CD4-positive, CD25-positive, alpha-beta regulatory T cell (primary cell): ENCODE measurements around the gene MAGI2. TPM values are rescaled to one million over a fixed set of nuclear protein-coding genes. Genes with fewer than 3 reads are reported as not detected.

Experiments
- ATAC-seq, 2 donors: fragments of 150-1000 bp; cut with Tn5 transposase; one replicate each; pipeline ENCODE4 v1.10.0; 2021; ENCODE audit warnings: low read depth in 2 of 2, moderate number of reproducible peaks in 2 of 2, moderate library complexity in 1 of 2
- DNase-seq, 3 donors: peaks; one replicate each; pipeline versions ENCODE4 v3.0.0 to v3.0.0-alpha.2; 2012 to 2022; ENCODE audit warnings: mixed read lengths in 1 of 3
- H3K27ac ChIP-seq: one replicate; pipeline ENCODE4 v1.7.0; 2013; ENCODE audit warnings: mild to moderate bottlenecking, low read length; ENCODE audit not compliant: insufficient read depth, poor library complexity, severe bottlenecking
- H3K27me3 ChIP-seq: one replicate; pipeline ENCODE4 v1.7.0; 2013; ENCODE audit warnings: low read length; ENCODE audit not compliant: control insufficient read depth, insufficient read depth
- H3K36me3 ChIP-seq: one replicate; pipeline ENCODE4 v1.7.0; 2013; ENCODE audit warnings: mild to moderate bottlenecking, low read length, moderate library complexity; ENCODE audit not compliant: control insufficient read depth, insufficient read depth
- H3K4me1 ChIP-seq: 2 replicates; pipeline ENCODE4 v1.7.0; 2013; ENCODE audit warnings: mild to moderate bottlenecking, low read length; ENCODE audit not compliant: insufficient read depth, control insufficient read depth, poor library complexity, severe bottlenecking
- H3K4me3 ChIP-seq: one replicate; pipeline ENCODE4 v1.7.0; 2013; ENCODE audit warnings: low read depth, mild to moderate bottlenecking, low read length, moderate library complexity
- H3K9me3 ChIP-seq, 2 experiments: 1 replicate in 1 of 2; 2 replicates in 1 of 2; pipeline ENCODE4 v1.7.0; 2013; ENCODE audit warnings: low read length in 2 of 2, mild to moderate bottlenecking in 1 of 2, moderate library complexity in 1 of 2; ENCODE audit not compliant: control insufficient read depth in 2 of 2
- H3K27ac Mint-ChIP-seq, 3 donors: one replicate each; pipeline ENCODE4 v1.8.0; 2020 to 2022; ENCODE audit warnings: mild to moderate bottlenecking in 3 of 3, mixed read lengths in 3 of 3, moderate library complexity in 2 of 3
- H3K27me3 Mint-ChIP-seq: one replicate; pipeline ENCODE4 v1.8.0; 2022; ENCODE audit warnings: mild to moderate bottlenecking, mixed read lengths
- H3K36me3 Mint-ChIP-seq: one replicate; pipeline ENCODE4 v1.8.0; 2020; ENCODE audit warnings: mixed read lengths
- H3K4me1 Mint-ChIP-seq, 4 donors: one replicate each; pipeline ENCODE4 v1.8.0; 2020 to 2022; ENCODE audit warnings: mixed read lengths in 4 of 4, mild to moderate bottlenecking in 1 of 4
- H3K4me3 Mint-ChIP-seq, 4 donors: one replicate each; pipeline ENCODE4 v1.8.0; 2020 to 2022; ENCODE audit warnings: mild to moderate bottlenecking in 4 of 4, mixed read lengths in 4 of 4, moderate library complexity in 3 of 4
- H3K9me3 Mint-ChIP-seq, 7 donors: one replicate each; pipeline ENCODE4 v1.8.0; 2020 to 2022; ENCODE audit warnings: mixed read lengths in 7 of 7, mild to moderate bottlenecking in 3 of 7, moderate library complexity in 2 of 7
- polyA plus RNA-seq, 4 donors: library from polyadenylated mRNA; unstranded; fragments of 300-500 nt; fragmentation: Illumina TruSeq; gene quantifications; one replicate each; pipeline ENCODE4 v1.2.3, GENCODE V29; 2021
- total RNA-seq: library from RNA; stranded (reverse); gene quantifications from one replicate; pipeline ENCODE4 v1.2.3, GENCODE V29; 2022

MAGI2 gene
- total and polyA plus RNA-seq, 5 donors from 2014 or later = not detected

DNA sequence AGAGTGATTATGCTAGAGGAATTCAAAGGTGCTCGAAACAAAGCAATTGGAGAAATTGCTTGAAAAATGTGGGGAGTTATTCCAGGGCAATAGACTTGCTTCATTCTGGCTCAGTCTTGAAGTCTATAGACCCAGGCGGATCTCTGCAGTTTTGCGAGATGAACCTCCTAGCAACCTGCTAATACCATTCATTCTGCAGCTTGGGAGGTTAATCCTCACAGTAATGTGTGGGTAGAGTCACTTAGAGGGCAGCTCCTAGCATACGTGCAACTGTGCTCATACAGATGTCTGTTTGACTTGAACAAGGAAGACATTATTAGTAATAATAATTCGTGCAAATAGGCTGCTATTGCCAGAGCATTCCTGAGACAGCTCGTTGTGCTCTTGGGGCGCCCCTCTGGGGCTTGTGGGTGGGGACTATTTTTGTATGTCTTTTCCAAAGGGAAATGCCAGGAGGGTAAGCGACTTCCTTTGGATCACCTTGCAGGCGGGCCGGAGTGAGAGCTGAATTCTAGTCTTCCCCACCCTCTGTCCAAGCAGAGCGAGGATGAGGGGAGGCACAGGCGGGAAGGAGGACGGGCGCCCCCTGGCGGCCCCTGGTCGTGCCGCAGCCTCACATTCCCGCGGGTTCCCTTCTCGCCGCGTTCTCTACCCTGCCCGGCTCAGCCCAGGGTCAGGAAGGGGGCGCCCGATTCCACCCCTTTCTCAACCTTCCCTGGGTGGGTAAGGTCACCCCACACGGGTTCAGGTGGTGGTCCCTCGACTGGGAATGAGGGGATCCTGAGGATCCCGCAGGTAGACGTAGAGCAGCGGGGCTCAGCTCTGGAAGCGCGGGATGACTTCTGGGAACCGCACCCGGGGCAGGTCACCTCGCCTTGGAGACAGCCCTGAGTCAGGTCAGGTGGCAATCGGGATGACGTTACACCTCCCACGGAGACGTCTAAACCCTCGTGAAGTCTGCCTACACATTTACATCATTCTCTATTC is 1413.4 kb downstream of the MAGI2 start:
- no peaks in the 10 kb centered on the region for H3K4me1 ChIP-seq
- H3K27ac Mint-ChIP-seq = no peak overlapping the region
- ATAC-seq = peak; percentile 53 to 57
- H3K4me3 Mint-ChIP-seq = no peak overlapping the region
- H3K9me3 Mint-ChIP-seq = no peaks in the 10 kb centered on the region
- peaks cover 38% of the 10 kb centered on the region for H3K27me3 Mint-ChIP-seq
- no peaks in the 10 kb centered on the region for H3K9me3 ChIP-seq
- H3K27ac ChIP-seq = no peak overlapping the region
- no peak overlapping the region for H3K4me3 ChIP-seq
- H3K36me3 Mint-ChIP-seq = no peaks in the 10 kb centered on the region
- peak in 2 of 3 donors; percentile 24 to 25 for DNase-seq
- peaks cover 0 to 2% (median under 1%) of the 10 kb centered on the region in 4 donors for H3K4me1 Mint-ChIP-seq
- H3K36me3 ChIP-seq = no peaks in the 10 kb centered on the region
- H3K27me3 ChIP-seq = peaks cover 9% of the 10 kb centered on the region

GRCh38 chr7:78038465-78039080 is 1414.9 kb downstream of the MAGI2 start:
- H3K9me3 Mint-ChIP-seq = no peaks in the 10 kb centered on the region
- H3K27me3 Mint-ChIP-seq = peaks cover 36% of the 10 kb centered on the region
- Histone ChIP-seq H3K36me3 (no peaks in the 10 kb centered on the region), H3K9me3 (no peaks in the 10 kb centered on the region), H3K4me3 (no peak overlapping the region), H3K27ac (no peak overlapping the region), H3K27me3 (peaks cover 6% of the 10 kb centered on the region), H3K4me1 (no peaks in the 10 kb centered on the region)
- H3K36me3 Mint-ChIP-seq = no peaks in the 10 kb centered on the region
- DNase-seq = no peak
- no peak overlapping the region for H3K27ac Mint-ChIP-seq
- H3K4me1 Mint-ChIP-seq = peaks cover 0 to 2% (median under 1%) of the 10 kb centered on the region in 4 donors
- ATAC-seq = no peak
- H3K4me3 Mint-ChIP-seq = no peak overlapping the region

GRCh38 chr7:78037603-78038002 is 1415.9 kb downstream of the MAGI2 start:
- H3K9me3 ChIP-seq = no peaks in the 10 kb centered on the region
- Mint-ChIP-seq H3K27ac (peak overlapping the region in 1 of 3 donors; percentile 24), H3K27me3 (peaks cover 43% of the 10 kb centered on the region)

DNA sequence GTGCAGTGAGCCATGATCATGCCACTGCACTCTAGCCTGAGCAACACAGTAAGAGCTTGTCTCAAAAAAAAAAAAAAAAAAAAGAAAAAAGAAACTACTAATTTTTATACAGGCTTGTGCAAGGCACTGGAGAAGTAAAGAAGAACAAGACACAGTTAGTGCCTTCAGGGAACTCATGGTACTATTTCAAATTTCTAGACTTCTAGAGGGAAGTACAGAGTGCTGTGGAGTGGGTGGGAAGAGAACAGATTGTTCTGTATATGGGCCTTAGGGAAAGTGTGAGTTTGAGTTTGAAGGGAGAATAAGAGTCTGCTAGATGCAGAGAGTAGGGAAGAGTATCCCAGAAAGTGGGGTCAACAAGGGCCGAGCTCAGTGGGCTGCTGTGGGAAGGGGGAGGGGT is 1420.1 kb downstream of the MAGI2 start:
- ATAC-seq = no peak
- peaks cover 5% of the 10 kb centered on the region for H3K27me3 ChIP-seq
- H3K4me3 ChIP-seq = no peak overlapping the region
- Mint-ChIP-seq H3K4me1 (peaks cover 0 to 2% (median 0%) of the 10 kb centered on the region in 4 donors), H3K27me3 (peaks cover 39% of the 10 kb centered on the region), H3K27ac (no peak overlapping the region), H3K36me3 (no peaks in the 10 kb centered on the region), H3K9me3 (no peaks in the 10 kb centered on the region), H3K4me3 (no peak overlapping the region)
- no peaks in the 10 kb centered on the region for H3K4me1 ChIP-seq
- DNase-seq = no peak
- no peaks in the 10 kb centered on the region for H3K9me3 ChIP-seq
- H3K27ac ChIP-seq = no peak overlapping the region
- no peaks in the 10 kb centered on the region for H3K36me3 ChIP-seq

More at GRCh38 chr7:78037603-78038002, 1415.9 kb downstream of the MAGI2 start:
- DNase-seq (no peak), ATAC-seq (no peak)
- no peaks in the 10 kb centered on the region for H3K9me3 Mint-ChIP-seq
- H3K4me1 ChIP-seq = no peaks in the 10 kb centered on the region
- no peaks in the 10 kb centered on the region for H3K36me3 Mint-ChIP-seq
- H3K27ac ChIP-seq = no peak overlapping the region
- H3K4me3 Mint-ChIP-seq = no peak overlapping the region
- no peak overlapping the region for H3K4me3 ChIP-seq
- peaks cover 0 to 2% (median under 1%) of the 10 kb centered on the region in 4 donors for H3K4me1 Mint-ChIP-seq
- no peaks in the 10 kb centered on the region for H3K36me3 ChIP-seq
- peaks cover 8% of the 10 kb centered on the region for H3K27me3 ChIP-seq

GRCh38 chr7:78026492-78026891 is 1427.0 kb downstream of the MAGI2 start:
- no peaks in the 10 kb centered on the region for H3K4me1 Mint-ChIP-seq
- ATAC-seq = no peak
- peaks cover 1% of the 10 kb centered on the region for H3K27me3 Mint-ChIP-seq
- H3K4me3 Mint-ChIP-seq = no peak overlapping the region
- no peak for DNase-seq
- no peaks in the 10 kb centered on the region for H3K36me3 ChIP-seq
- H3K27me3 ChIP-seq = peaks cover 10% of the 10 kb centered on the region
- no peaks in the 10 kb centered on the region for H3K36me3 Mint-ChIP-seq
- H3K27ac Mint-ChIP-seq = no peak overlapping the region
- no peak overlapping the region for H3K27ac ChIP-seq
- no peak overlapping the region for H3K4me3 ChIP-seq
- H3K4me1 ChIP-seq = no peaks in the 10 kb centered on the region
- no peaks in the 10 kb centered on the region for H3K9me3 ChIP-seq
- no peaks in the 10 kb centered on the region for H3K9me3 Mint-ChIP-seq

DNA sequence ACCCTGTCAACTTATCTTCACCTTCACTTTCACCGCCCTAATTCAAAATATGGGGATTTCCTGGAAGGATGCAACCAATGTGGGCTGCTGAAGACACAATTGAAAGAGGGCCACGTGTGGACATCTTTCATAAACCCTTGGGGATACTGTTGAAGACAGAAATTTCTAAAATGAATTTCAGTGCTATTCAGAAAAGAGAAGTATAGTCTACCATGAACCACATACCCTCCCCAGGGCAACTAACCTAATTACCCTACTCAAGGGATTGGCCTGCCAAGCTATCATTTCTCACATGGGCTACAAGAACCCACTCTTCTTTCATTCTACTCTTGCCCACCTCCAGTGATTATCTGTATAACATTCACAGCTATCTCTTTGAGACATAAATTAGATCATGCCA is 1428.9 kb downstream of the MAGI2 start:
- Mint-ChIP-seq H3K27me3 (peaks cover 13% of the 10 kb centered on the region), H3K9me3 (peaks cover 0 to 2% (median 0%) of the 10 kb centered on the region in 7 donors), H3K27ac (no peak overlapping the region), H3K4me1 (peaks cover 4 to 10% (median 5%) of the 10 kb centered on the region in 4 donors), H3K4me3 (no peak overlapping the region), H3K36me3 (no peaks in the 10 kb centered on the region)
- ATAC-seq = no peak
- Histone ChIP-seq H3K27me3 (peaks cover 9% of the 10 kb centered on the region), H3K9me3 (no peaks in the 10 kb centered on the region), H3K36me3 (no peaks in the 10 kb centered on the region), H3K4me3 (no peak overlapping the region), H3K27ac (no peak overlapping the region), H3K4me1 (no peaks in the 10 kb centered on the region)
- no peak for DNase-seq

DNA sequence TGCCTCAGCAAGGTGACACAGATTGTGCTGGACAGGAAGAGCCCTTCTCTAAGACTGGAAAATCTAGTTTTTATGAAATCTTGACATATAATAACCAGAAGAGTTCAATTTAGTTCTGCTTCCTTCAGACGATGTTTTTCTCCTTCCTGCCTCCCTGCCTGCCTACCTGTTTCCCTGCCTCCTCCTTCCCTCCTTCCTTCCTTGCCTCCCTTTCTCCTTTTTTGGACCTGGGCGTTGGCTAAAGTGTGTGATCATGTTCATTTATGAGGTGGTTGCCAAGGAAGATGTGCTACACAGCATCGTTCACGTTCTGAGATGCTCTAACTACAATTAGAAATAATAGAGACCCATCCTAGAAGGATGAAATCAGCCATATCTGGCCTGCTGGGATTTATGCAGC is 1430.3 kb downstream of the MAGI2 start:
- Histone ChIP-seq H3K4me1 (no peaks in the 10 kb centered on the region), H3K27me3 (peaks cover 9% of the 10 kb centered on the region), H3K27ac (no peak overlapping the region), H3K36me3 (no peaks in the 10 kb centered on the region), H3K4me3 (no peak overlapping the region), H3K9me3 (no peaks in the 10 kb centered on the region)
- ATAC-seq = no peak
- Mint-ChIP-seq H3K9me3 (peaks cover 0 to 2% (median 0%) of the 10 kb centered on the region in 7 donors), H3K27me3 (peaks cover 21% of the 10 kb centered on the region), H3K4me1 (peaks cover 4 to 16% (median 7%) of the 10 kb centered on the region in 4 donors), H3K36me3 (no peaks in the 10 kb centered on the region), H3K4me3 (no peak overlapping the region), H3K27ac (no peak overlapping the region)
- DNase-seq = no peak
